Measurements from ENCODE around the gene PRTG. TPM values are rescaled to one million over a fixed set of nuclear protein-coding genes. Genes with fewer than 3 reads are reported as not detected.

PRTG gene
- total and polyA plus RNA-seq, 9 of the 15 experiments (the other 6 are each of a cell fraction or from before 2014, with no cell fraction given), result under 0.01 to 0.14 (median 0.06) TPM; not detected in 1

DNA sequence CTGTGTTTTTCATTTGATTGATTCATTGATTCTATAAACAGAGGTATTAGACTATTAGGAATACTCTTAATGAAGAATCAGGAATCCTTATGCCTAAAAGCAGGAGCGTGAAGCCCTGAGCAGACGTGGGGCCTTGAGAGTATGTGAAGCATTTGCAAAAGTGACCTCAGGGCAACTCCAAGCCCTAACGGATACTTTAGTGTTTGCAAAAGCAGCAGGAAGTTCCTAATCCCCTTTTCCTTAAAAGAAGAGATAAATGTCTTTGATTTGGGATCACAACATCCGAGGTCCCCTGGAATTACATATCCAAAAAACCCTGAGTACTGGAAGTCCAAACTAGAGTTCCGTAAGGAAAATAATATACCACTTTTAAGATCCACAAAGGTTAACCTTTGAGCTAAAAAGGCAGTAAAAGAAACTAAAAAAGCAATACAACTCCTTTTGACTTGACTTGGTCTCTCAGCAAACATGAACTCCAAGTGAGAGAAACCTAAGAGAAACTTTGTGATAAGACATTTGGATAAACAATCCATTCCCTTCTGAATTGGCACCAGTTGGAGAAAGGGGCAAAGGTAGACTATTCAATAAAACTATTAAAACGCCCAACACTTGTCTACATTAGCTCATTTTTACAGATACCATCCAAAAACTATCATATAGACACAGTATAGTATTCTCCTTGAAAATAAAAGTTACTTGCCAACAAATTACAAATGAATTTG lies 27.4 kb downstream of the PRTG start:
- H4K20me1 ChIP-seq (replicated peaks; ENCODE audit: control insufficient read depth, insufficient read depth, low read length), result no peaks in the 10 kb centered on the region
- H3K79me2 ChIP-seq (ENCODE audit: control insufficient read depth, insufficient read depth, low read length), result no peaks in the 10 kb centered on the region
- no peak overlapping the region for H3K27ac ChIP-seq (ENCODE audit: extremely low read depth, low read depth, low read length)
- intact Hi-C loops (cut with micrococcal nuclease) (no loop called here), in situ Hi-C loops (cut with MboI) (no loop called here)
- no peaks in the 10 kb centered on the region for H3K36me3 ChIP-seq (ENCODE audit: control insufficient read depth, insufficient read depth, low read length)
- H3K9me3 ChIP-seq (replicated peaks; ENCODE audit: control insufficient read depth, insufficient read depth, low read depth, low read length), result no peaks in the 10 kb centered on the region
- no peak overlapping the region for H3K4me2 ChIP-seq (ENCODE audit: insufficient read depth, low read length)
- no peaks in the 10 kb centered on the region for H3K4me1 ChIP-seq (replicated peaks in 1 of 2; ENCODE audit: control insufficient read depth in 2 of 2, insufficient read depth in 2 of 2, low read length in 2 of 2)
- FAIRE-seq (no peak), ATAC-seq (no peak), DNase-seq (ENCODE audit: extremely low read depth in 1 of 4, low spot score in 3 of 4) (no peak)
- H3K27me3 ChIP-seq (ENCODE audit: control insufficient read depth in 2 of 2, insufficient read depth in 2 of 2, low read length in 2 of 2), result peaks cover 0 to 5% of the 10 kb centered on the region in 2 experiments; a peak in 1 of 5 replicates
- no peaks in the 10 kb centered on the region for H3K9me1 ChIP-seq (ENCODE audit: control insufficient read depth, insufficient read depth, low read length)
- POLR2A ChIA-PET, result no interaction called here
- CTCF ChIA-PET (ENCODE audit: low intra/inter-chr PET ratio), result no interaction called here
- TF ChIP-seq PHF8 (IDR thresholded peaks at IDR 0.05; ENCODE audit: borderline replicate concordance, low read length), result no peak
- TF ChIP-seq ZNF354B (CRISPR knock-in tag; IDR thresholded peaks at IDR 0.05), result no peak
- no peak for TF ChIP-seq SMARCC2 (IDR thresholded peaks at IDR 0.05; ENCODE audit: low read depth)
- no peak for TF ChIP-seq SUPT5H (IDR thresholded peaks at IDR 0.05)
- no peak for TF ChIP-seq KLF13 (tag; IDR thresholded peaks at IDR 0.05; ENCODE audit: borderline replicate concordance, low read depth)
- no peak for TF ChIP-seq ATF4 (CRISPR knock-in tag; IDR thresholded peaks at IDR 0.05)
- TF ChIP-seq BHLHE40 (IDR thresholded peaks at IDR 0.05; ENCODE audit: low read length), result no peak
- no peak overlapping the region for H2AFZ ChIP-seq (ENCODE audit: low read depth, low read length)
- 0% methylated on average over 6 of the region's 6 CpGs for WGBS (ENCODE audit: insufficient coverage, low coverage, missing lambda C conversion rate)
- H3K9ac ChIP-seq (ENCODE audit: insufficient read depth in 1 of 2, low read depth in 2 of 2, low read length in 2 of 2), result no peak overlapping the region
- H3K4me3 ChIP-seq, result no peak overlapping the region
- no TSS peak for BruUV-seq (replicated peaks)

Data from K562 (cell line).